NCI-H82 treated with DMSO at 0.1 percent for 48 hours (cell line): ENCODE data around the gene SANBR.
"Not testable (repeated sequence)": the region's sequence is repeated elsewhere in the genome, so short reads cannot be mapped to it uniquely, and the experiment has no call there.

Source experiments
- DNase-seq: peaks from one replicate; lab custom pipeline; 2025; ENCODE audit not compliant: unreplicated experiment; lab: John Stamatoyannopoulos, UW

SANBR gene

GRCh38 chr2:61065714-61066709 is at the start of gene SANBR:
Gene SANBR (plus strand): TSS chr2:61065871. CDS start chr2:61070351, 4,480 bp downstream.
- peak; percentile 87 for DNase-seq

GRCh38 chr2:61015976-61016375 is 49.7 kb upstream of the SANBR start:
- no peak for DNase-seq

GRCh38 chr2:61016392-61017002 is 49.2 kb upstream of the SANBR start:
- no peak for DNase-seq

- peak; percentile 84 for DNase-seq
These were observed 48.6 kb upstream of the SANBR start for GRCh38 chr2:61017003-61017555.

- DNase-seq = peak; percentile 84
These were observed 47.9 kb upstream of the SANBR start, which contains the start of the genes PEX13 and PUS10 for GRCh38 chr2:61017556-61018317. Gene PEX13 (plus strand): TSS chr2:61017720. CDS start chr2:61017760, 40 bp downstream. Gene PUS10 (minus strand): TSS chr2:61018255. CDS start chr2:61011890, 6,365 bp downstream.

- no peak for DNase-seq
These were observed 47.3 kb upstream of the SANBR start for GRCh38 chr2:61018318-61018755.

- DNase-seq = no peak
These were observed 46.9 kb upstream of the SANBR start for GRCh38 chr2:61018798-61019197.

GRCh38 chr2:61021228-61021660 is 44.4 kb upstream of the SANBR start:
- DNase-seq = no peak

GRCh38 chr2:61023670-61024069 is 42.0 kb upstream of the SANBR start:
- DNase-seq = no peak

- DNase-seq = no peak
These were observed 36.1 kb upstream of the SANBR start for GRCh38 chr2:61029533-61029932.

GRCh38 chr2:61034592-61034991 is 31.1 kb upstream of the SANBR start:
- DNase-seq = not testable (repeated sequence)

- not testable (repeated sequence) for DNase-seq
These were observed 29.0 kb upstream of the SANBR start for GRCh38 chr2:61036643-61037042.

- no peak for DNase-seq
These were observed 22.9 kb upstream of the SANBR start for GRCh38 chr2:61042807-61043206.

- no peak for DNase-seq
These were observed 21.0 kb upstream of the SANBR start for GRCh38 chr2:61044636-61045035.

GRCh38 chr2:61045226-61045625 is 20.4 kb upstream of the SANBR start:
- no peak for DNase-seq

GRCh38 chr2:61045999-61046398 is 19.7 kb upstream of the SANBR start:
- no peak for DNase-seq

GRCh38 chr2:61055557-61055956 is 10.1 kb upstream of the SANBR start:
- no peak for DNase-seq

GRCh38 chr2:61057562-61057961 is 8.1 kb upstream of the SANBR start:
- no peak for DNase-seq

GRCh38 chr2:61059382-61059781 is 6.3 kb upstream of the SANBR start:
- DNase-seq = no peak

- DNase-seq = no peak
These were observed 8.4 kb downstream of the SANBR start for GRCh38 chr2:61074100-61074499.

GRCh38 chr2:61085883-61086282 is 20.2 kb downstream of the SANBR start:
- DNase-seq = no peak
